ENCODE data around the gene KIF26B.
"Not testable (repeated sequence)": the region's sequence is repeated elsewhere in the genome, so short reads cannot be mapped to it uniquely, and the experiment has no call there.

Gene KIF26B

DNA sequence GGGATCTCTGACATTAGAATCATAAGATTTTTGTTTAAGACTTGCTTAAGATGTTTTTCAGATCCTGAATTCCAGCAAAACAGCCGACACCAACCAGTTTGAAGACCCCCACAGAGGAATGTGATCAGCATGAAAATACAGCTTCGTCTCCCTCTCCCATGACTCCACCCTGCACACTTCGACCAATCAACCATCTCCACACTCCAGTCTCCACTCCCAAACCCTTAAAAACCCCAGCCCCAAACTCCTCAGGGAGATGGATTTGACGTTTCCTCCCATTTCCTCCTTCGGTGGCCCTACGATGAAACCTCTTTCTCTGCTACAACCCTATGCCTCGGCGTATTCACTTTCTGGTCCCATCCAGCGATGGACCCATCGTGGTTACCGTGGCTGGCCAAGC is 30.1 kb upstream of the KIF26B start:
- Mint-ChIP-seq H3K9me3 (no peaks in the 10 kb centered on the region), H3K27ac (no peak overlapping the region)
- intact Hi-C loops (cut with micrococcal nuclease), result loop anchor here (5.0 kb wide), 1 partner anchor 478 kb away; no protein-coding TSS in a partner anchor

DNA sequence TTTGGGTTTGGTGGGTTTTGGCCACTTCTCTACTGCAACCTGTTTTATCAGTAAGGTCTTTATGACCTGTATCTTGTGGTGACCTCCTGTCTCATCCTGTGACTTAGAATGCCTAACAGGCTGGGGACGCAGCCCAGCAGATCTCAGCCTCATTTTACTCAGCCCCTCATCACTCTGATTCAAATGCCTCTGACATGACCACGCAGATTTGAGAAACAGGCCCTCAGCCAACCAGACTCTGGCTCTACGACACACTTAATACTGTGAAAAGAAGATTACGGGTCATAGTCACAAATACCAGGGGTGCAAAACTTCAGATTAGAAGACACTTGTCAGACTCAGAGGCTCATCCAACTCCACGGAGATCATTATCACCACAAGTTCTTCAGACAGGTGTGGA is 28.3 kb upstream of the KIF26B start:
- H3K4me1 Mint-ChIP-seq (ENCODE audit: low read depth), result no peaks in the 10 kb centered on the region
- H3K4me3 Mint-ChIP-seq, result no peak overlapping the region
- H3K27me3 Mint-ChIP-seq, result peaks cover 25% of the 10 kb centered on the region
- H3K36me3 Mint-ChIP-seq (ENCODE audit: low read depth), result peaks cover 8% of the 10 kb centered on the region
- intact Hi-C loops (cut with micrococcal nuclease), result loop anchor here (5.0 kb wide), 1 partner anchor 476 kb away; no protein-coding TSS in a partner anchor
- no peaks in the 10 kb centered on the region for H3K9me3 Mint-ChIP-seq
- no peak overlapping the region for H3K27ac Mint-ChIP-seq

More for the DNA sequence above, 30.1 kb upstream of the KIF26B start:
- Mint-ChIP-seq H3K4me3 (no peak overlapping the region), H3K4me1 (ENCODE audit: low read depth) (no peaks in the 10 kb centered on the region), H3K36me3 (ENCODE audit: low read depth) (peaks cover 8% of the 10 kb centered on the region), H3K27me3 (peaks cover 13% of the 10 kb centered on the region)

DNA sequence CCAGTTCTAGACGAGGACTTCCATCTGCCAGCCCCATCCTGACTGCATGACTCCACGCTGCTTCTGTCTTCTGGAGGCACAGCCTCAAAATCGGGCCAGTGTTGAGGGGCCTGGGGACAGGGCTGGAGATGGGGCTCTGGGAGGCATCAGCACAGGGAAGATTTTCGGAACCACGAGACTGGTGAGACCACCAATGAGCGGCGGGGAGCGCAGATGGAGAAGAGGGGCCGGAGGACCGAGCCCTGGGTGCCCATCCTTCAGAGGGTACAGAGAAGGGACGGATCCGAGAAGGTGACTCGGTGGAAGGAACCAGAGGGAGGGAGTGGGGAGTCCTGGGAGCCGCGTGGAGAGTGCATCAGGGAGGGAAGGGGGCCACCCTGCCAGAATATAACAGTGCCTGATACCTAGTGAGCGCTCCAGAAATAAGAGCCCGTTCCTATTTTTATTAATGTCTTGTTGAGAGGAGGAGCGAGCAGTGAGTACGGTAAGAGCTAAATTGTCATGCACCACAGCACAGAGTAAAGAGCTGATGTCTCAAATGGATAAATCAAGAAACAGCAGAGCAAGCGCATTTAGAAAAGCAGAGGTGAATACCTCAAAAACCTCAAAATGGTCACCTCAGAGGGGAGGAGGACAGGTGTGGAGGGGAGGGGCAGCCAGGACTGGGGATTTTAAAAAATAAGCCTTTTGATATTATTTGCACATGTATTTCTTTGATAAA is 26.2 kb upstream of the KIF26B start:
- Mint-ChIP-seq H3K27me3 (peaks cover 31% of the 10 kb centered on the region), H3K4me3 (no peak overlapping the region), H3K27ac (no peak overlapping the region), H3K9me3 (no peaks in the 10 kb centered on the region), H3K4me1 (ENCODE audit: low read depth) (no peaks in the 10 kb centered on the region), H3K36me3 (ENCODE audit: low read depth) (peaks cover 8% of the 10 kb centered on the region)
- intact Hi-C loops (cut with micrococcal nuclease), result loop anchor here (5.0 kb wide), 1 partner anchor 474 kb away; no protein-coding TSS in a partner anchor

DNA sequence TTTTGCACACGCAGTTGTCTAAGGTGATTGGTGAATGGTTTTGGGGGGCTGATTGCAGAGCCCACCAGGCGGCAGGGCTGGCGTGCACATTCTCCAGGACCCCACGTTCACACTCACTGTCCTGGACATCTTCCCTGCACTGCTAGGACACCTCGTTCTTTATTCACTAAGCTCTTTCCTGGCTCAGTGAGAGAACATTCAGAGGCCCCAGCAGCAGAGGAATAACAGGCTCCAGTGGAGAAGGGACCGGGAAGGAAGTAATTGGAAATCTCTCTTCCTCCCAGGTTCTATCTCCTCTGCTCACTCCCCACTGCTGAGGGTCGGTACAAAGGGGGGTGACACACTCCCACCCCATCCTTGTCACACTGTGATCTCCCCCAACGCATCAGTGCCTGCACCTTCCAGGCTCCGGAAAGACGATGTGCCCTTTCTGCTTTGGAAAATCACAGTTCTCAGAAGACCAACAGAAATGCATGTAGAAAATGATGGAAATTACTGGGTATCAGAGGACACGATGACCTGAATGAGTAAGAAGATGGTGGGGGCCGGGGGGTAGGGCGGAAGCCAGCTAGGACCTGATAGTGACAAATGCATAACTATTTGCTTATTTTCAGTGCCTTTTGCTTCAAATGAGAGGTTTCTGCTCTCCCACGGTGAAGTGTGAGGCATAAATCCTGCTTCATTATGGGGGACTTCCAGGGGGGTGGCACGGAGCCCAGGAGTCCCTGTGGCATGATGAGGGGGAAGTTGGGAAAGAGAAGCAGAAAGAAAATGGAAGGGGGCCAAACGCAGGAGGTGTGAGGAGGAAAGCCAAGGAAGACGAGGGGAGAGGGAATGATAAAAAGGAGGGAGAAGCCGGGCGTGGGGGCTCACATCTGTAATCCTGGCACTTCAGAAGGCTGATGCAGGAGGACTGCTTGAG is 25.2 kb upstream of the KIF26B start:
- peaks cover 5% of the 10 kb centered on the region for H3K36me3 Mint-ChIP-seq (ENCODE audit: low read depth)
- no peak overlapping the region for H3K27ac Mint-ChIP-seq
- peaks cover 37% of the 10 kb centered on the region for H3K27me3 Mint-ChIP-seq
- no peaks in the 10 kb centered on the region for H3K4me1 Mint-ChIP-seq (ENCODE audit: low read depth)
- intact Hi-C loops (cut with micrococcal nuclease), result loop anchor here (5.0 kb wide), 1 partner anchor 473 kb away; no protein-coding TSS in a partner anchor
- no peaks in the 10 kb centered on the region for H3K9me3 Mint-ChIP-seq
- H3K4me3 Mint-ChIP-seq, result no peak overlapping the region

DNA sequence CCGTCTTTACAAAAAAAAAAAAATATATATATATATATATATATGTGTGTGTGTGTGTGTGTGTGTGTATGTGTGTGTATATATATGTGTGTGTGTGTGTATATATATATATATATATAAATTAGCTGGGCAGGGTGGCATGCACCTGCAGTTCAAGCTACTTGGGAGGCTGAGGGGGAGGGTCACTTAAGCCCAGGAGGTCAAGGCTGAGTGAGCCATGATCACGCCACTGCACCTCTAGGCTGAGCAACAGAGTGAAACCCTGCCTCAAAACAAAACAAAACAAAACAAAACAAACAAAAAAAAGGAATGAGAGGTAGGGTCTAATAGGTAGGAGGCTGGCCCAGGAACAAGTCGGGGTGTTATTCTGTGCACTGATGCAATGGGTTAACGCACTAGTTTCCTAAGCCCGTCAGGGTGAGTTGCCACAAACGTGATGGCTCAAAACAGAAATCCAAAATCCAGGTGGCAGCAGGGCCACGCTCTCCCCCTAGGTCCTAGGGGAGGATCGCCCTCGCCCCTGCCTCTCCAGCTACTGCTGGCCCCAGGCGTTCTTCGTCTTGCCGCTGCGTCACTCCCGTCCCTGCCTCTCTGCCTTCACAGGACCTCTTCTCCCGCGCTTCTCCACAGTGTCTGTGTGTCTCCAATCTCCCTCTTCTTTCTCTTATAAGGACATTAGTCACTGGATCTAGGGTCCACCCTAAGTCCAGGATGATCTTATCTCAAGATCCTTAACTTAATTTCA is 24.3 kb upstream of the KIF26B start:
- peaks cover 37% of the 10 kb centered on the region for H3K27me3 Mint-ChIP-seq
- H3K4me3 Mint-ChIP-seq; intact Hi-C loops (cut with micrococcal nuclease); H3K9me3 Mint-ChIP-seq; H3K36me3 Mint-ChIP-seq (ENCODE audit: low read depth); H3K4me1 Mint-ChIP-seq (ENCODE audit: low read depth); H3K27ac Mint-ChIP-seq: not testable (repeated sequence)

DNA sequence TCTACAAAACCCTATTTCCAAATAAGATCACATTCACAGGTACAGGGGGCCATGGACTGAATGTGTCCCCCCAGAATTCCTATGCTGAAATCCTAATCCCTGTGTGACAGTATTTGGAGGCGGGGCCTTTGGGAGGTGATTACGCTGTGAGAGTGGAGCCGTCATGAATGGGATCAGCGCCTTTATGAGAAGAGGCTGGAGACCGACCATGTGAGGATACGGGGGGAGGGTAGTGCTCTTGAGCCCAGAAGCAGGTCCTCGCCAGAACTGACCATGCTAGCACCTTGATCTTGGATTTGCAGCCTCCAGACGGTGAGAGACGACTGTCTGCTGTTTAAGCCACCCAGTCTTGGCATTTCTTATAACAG is 23.8 kb upstream of the KIF26B start:
- Mint-ChIP-seq H3K27me3 (peaks cover 40% of the 10 kb centered on the region), H3K4me3 (no peak overlapping the region), H3K9me3 (no peaks in the 10 kb centered on the region), H3K27ac (no peak overlapping the region), H3K36me3 (ENCODE audit: low read depth) (no peaks in the 10 kb centered on the region), H3K4me1 (ENCODE audit: low read depth) (no peaks in the 10 kb centered on the region)
- intact Hi-C loops (cut with micrococcal nuclease), result no loop called here

DNA sequence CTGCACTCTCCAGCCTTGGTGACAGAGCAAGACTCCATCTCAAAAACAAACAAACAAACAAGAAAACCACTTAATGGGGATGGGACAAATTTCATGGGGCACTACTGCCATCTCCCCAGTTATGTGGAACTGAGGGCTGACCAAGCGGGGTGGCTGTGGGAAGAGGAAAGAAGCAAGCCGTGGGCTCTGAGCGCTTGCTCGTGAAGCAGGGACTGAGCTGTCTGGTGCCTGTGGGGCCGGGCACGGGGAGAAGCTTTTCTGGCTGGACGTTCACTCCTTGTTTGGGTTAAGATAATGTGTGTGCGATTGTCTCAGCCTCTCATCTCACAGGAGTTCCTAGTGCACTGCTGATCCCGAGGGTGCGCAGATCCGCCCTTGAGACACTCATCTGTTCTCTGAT is 22.0 kb upstream of the KIF26B start:
- Mint-ChIP-seq H3K4me3 (no peak overlapping the region), H3K27ac (no peak overlapping the region), H3K36me3 (ENCODE audit: low read depth) (no peaks in the 10 kb centered on the region), H3K4me1 (ENCODE audit: low read depth) (no peaks in the 10 kb centered on the region), H3K9me3 (no peaks in the 10 kb centered on the region), H3K27me3 (peaks cover 46% of the 10 kb centered on the region)
- intact Hi-C loops (cut with micrococcal nuclease), result no loop called here

DNA sequence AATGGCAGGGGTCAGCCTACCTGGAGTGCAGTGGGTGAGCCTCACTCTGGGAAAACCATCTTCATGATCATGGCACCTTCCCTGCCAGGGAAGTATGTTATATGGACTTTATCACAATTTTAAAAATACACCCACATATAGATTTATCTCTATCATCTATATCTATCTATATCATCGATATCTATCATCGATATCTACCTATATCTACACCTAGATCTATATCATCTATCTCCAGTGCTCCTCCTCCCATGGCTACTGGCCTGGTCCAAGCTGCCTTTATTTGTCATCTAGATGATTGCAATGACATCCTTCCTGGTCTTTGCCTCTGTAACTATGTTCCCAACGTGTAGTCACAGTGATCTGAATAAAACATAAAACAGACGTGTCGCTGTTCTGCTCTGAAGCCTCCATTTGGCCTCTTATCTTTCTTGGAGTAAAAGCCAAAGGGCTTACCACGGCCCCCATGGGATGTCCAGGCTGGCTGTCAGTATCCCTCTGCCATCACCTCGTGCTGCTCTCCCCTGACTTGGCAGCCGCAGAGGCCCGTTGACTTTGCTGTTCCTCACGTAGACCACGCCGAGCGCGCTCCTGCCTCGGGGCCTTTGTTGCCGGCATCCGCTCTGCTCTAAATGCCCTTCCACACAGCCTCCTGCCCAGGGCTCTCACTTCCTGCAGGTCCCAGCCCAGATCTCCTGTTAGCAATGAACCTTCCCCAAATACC is 20.6 kb upstream of the KIF26B start:
- no peaks in the 10 kb centered on the region for H3K36me3 Mint-ChIP-seq (ENCODE audit: low read depth)
- no peak overlapping the region for H3K27ac Mint-ChIP-seq
- intact Hi-C loops (cut with micrococcal nuclease), result no loop called here
- H3K9me3 Mint-ChIP-seq, result no peaks in the 10 kb centered on the region
- peaks cover 42% of the 10 kb centered on the region for H3K27me3 Mint-ChIP-seq
- no peaks in the 10 kb centered on the region for H3K4me1 Mint-ChIP-seq (ENCODE audit: low read depth)
- no peak overlapping the region for H3K4me3 Mint-ChIP-seq

DNA sequence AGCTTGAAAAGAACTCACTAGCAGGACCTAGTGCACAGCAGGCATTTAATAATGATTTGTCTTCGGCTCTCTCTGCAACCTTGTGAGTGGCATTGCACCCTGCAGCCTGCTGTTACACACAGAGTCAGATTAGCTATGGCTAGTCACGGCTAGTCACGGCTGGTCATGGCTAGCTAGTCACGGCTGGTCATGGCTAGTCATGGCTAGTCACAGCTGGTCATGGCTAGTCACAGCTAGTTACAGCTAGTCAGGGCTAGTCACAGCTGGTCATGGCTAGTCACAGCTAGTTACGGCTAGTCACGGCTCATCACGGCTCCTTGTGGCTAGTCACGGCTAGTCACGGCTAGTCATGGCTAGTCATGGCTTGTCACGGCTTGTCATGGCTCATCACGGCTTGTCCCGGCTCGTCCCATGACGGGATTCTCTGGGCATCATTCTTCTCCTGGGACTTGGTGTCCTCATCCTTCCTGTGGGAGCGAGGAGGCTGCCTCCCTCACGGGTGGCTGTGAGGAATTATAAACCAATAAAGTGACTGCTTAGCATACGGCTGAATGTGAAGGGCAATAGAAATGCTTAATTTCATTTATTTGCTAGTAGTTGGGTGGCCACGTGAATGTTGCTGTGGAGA is 12.5 kb upstream of the KIF26B start:
- H3K9me3 Mint-ChIP-seq, result no peaks in the 10 kb centered on the region
- H3K4me1 Mint-ChIP-seq (ENCODE audit: low read depth), result no peaks in the 10 kb centered on the region
- H3K27me3 Mint-ChIP-seq, result peaks cover 24% of the 10 kb centered on the region
- H3K36me3 Mint-ChIP-seq (ENCODE audit: low read depth), result no peaks in the 10 kb centered on the region
- no peak overlapping the region for H3K27ac Mint-ChIP-seq
- H3K4me3 Mint-ChIP-seq, result no peak overlapping the region
- intact Hi-C loops (cut with micrococcal nuclease), result no loop called here

DNA sequence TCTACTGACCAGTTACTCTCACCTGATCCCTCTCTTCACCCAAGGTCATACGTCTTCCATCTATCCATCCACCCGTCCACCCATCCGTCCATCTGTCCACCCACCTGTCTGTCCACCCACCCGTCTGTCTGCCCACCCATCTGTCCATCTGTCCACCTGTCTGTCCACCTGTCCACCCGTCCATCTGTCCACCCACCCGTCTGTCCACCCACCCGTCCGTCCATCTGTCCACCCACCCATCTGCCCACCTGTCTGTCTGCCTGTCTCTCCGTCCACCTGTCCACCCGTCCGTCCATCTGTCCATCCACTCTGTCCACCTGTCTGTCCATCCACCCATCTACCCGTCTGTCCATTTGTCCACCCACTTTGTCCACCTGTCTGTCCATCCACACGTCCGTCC is 11.8 kb upstream of the KIF26B start:
- H3K9me3 Mint-ChIP-seq, result no peaks in the 10 kb centered on the region
- no peak overlapping the region for H3K27ac Mint-ChIP-seq
- peaks cover 20% of the 10 kb centered on the region for H3K27me3 Mint-ChIP-seq
- intact Hi-C loops (cut with micrococcal nuclease), result no loop called here
- H3K4me3 Mint-ChIP-seq, result no peak overlapping the region
- no peaks in the 10 kb centered on the region for H3K36me3 Mint-ChIP-seq (ENCODE audit: low read depth)
- H3K4me1 Mint-ChIP-seq (ENCODE audit: low read depth), result no peaks in the 10 kb centered on the region

DNA sequence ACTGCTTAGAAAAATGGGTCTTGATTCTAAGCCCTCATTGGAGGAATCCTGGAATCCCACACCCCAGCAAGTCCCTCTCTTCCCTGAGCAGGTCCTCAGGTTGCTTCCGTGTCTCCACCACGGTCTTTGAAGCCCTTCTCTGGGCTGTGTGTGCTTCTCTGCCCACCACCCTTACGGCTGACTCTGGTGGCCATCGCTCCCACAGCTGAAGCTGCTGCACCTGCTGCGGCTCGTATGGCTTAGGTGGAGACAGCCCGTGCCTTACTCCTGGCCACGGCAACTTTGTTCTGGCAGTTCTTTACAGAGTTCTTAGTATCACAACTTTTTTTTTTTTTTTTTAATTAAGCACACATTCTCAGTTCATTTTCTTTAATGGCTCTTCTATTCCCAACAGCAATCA is 10.9 kb upstream of the KIF26B start:
- intact Hi-C loops (cut with micrococcal nuclease), result no loop called here
- H3K4me3 Mint-ChIP-seq, result no peak overlapping the region
- no peaks in the 10 kb centered on the region for H3K4me1 Mint-ChIP-seq (ENCODE audit: low read depth)
- no peak overlapping the region for H3K27ac Mint-ChIP-seq
- no peaks in the 10 kb centered on the region for H3K9me3 Mint-ChIP-seq
- no peaks in the 10 kb centered on the region for H3K36me3 Mint-ChIP-seq (ENCODE audit: low read depth)
- H3K27me3 Mint-ChIP-seq, result peaks cover 26% of the 10 kb centered on the region

DNA sequence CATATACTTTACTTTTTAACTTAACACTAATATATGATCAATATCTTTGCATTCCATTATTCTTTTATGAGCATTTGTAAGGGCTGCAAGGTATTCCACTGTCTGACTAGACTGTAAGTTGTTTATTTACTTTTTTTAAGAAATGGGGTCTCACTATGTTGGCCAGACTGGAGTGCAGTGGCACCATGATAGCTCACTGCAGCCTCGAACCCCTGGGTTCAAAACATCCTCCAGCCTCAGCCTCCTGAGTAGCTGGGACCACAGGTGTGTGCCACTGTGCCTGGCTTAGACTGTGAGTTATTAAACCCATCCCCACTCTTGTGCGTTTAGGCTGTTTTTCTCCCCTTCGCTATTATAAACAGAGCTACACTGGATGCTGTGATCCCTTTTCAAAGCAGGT is 6.7 kb upstream of the KIF26B start:
- Mint-ChIP-seq H3K4me3 (no peak overlapping the region), H3K27ac (no peak overlapping the region), H3K36me3 (ENCODE audit: low read depth) (no peaks in the 10 kb centered on the region), H3K27me3 (peaks cover 59% of the 10 kb centered on the region), H3K4me1 (ENCODE audit: low read depth) (peaks cover 2% of the 10 kb centered on the region), H3K9me3 (no peaks in the 10 kb centered on the region)
- intact Hi-C loops (cut with micrococcal nuclease), result no loop called here

DNA sequence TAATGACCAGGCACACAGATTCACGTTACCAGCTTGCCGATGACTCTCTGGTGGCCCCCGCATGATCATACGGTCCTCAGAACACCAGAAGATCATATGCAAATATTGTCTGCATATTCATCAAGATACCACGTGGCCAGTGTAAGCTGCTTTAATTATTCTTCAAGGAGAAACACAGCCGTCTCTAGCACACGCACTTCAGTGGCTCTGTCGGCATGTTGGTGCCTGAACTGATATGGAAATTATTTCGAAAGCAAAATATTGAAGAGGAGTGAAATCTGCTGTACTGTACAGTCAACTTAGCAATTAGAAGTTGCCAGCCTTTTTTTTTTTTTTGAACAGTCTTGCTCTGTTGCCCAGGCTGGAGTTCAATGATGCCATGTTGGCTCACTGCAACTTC is 5.9 kb upstream of the KIF26B start:
- Mint-ChIP-seq H3K9me3 (no peaks in the 10 kb centered on the region), H3K4me3 (no peak overlapping the region), H3K4me1 (ENCODE audit: low read depth) (peaks cover 10% of the 10 kb centered on the region), H3K27me3 (peaks cover 65% of the 10 kb centered on the region), H3K27ac (no peak overlapping the region), H3K36me3 (ENCODE audit: low read depth) (no peaks in the 10 kb centered on the region)
- intact Hi-C loops (cut with micrococcal nuclease), result no loop called here

Data from dendritic cell treated with granulocyte-macrophage colony-stimulating factor and Interleukin-4, amounts not matched to agents 40 ng/mL and 50 ng/mL, for 4 days (primary cell).